ENCODE results near the gene FARP2.

FARP2 gene

DNA sequence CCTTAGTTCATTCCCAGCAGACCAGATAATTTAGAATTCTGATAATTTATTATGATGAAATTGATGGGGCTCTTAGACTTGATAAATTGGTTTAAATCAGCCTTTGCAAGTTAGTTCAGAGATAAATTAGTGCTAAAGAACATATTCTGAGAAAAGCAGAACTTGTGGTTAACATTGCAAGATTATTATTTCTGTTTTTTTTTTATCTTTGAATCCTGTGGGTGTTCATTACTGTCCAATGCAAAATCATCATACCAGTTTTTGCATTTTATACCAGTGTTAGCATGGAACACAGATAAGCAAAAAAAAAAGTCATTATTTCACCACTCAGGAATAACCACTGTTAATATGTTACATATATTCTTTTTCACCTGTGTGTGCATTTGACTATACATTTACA is 31.3 kb upstream of the FARP2 start:
- no peak for DNase-seq

DNA sequence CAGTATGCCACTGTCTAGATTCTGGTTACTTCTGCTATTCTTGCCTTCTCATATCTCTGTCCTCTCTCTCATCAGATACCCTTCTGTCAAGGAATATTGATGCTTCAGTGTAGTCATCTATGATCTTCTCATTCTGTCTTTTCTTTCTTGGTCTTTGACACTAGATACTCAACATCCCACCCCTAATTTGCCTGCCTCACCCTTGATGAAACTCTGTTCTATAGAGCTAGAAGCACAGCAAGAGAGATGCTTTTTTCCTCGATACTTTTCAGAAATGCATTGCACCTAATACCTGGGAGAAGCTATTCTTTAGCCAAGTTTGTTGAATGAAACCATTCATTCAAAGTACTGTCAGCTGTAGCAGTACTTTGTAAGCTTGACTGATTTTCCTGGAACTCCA is 30.8 kb upstream of the FARP2 start:
- DNase-seq = no peak

DNA sequence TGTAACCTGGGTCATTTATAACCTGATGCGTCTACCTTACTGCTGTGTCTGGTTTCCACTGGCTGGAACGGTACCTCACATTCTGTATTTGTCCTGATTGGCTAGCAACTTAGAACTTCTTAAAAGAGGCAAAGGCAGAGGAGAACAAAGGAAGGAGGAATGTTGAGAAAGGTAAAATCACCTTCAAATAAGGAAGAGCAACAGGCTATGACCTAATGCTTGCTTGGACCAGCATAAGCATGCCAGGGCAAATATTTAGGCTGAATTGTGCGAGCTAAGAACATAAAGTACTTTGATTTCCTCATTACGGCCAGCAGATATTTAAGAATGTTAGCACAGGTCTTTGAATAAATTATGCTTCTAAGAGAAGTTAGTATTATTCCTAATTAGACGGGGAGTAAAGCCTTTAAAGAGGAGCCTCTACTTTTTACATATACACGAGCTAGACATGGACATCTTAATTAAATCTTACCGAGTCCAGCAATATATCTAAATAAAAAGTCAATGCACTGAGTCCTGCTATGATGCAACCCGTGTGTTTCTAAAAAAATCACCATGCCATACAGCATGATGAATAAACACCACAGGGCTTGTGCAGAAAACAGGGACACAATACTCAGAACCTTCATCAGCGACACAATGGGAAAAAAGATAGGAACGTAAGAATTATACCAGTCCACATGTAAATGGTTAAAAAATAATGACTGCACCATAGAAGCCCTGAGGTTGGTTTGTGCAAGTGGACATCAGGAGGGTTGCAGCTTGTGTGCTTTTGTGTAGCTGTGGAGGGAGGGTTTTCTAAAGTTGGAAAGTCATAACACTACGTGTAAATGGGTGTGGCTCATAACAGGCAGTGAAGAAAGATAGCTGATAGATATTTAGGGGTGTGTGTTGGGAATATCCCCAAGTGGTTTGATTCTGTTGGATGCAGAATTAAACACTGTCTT is 26.1 kb upstream of the FARP2 start:
- DNase-seq = no peak

DNA sequence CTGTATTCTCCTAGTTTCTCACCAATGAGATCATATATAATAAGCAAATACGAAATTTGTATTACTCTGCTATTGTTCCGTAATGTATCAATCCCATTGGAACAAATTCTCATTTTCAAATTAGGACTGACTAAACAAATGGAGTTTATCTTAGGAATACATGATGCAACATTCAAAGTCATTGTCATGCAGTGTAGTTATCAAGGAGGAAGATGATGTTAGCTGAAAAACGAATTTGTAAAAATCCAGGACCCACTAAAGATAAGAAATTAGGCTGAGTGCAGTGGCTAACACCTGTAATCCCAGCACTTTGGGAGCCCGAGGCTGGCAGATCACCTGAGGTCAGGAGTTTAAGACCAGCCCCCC is 25.5 kb upstream of the FARP2 start:
- DNase-seq = no peak

DNA sequence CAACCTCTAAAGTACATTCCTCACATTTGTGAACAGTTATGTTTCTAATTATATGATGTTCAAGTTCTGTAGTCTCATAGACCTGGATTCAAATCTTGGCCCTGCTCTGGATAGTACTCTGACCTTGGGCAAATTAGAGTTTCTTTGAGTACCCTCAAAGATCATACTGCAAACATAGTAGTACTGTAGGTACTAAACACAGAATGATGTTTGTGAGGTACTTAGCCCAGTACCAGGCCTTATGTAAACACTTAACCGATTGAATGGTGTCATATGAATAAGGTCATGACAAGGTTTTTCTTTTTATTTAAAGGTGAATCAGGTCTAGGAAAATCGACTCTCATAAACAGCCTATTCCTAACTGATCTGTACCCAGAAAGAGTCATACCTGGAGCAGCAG is 21.3 kb upstream of the FARP2 start:
- DNase-seq = no peak

DNA sequence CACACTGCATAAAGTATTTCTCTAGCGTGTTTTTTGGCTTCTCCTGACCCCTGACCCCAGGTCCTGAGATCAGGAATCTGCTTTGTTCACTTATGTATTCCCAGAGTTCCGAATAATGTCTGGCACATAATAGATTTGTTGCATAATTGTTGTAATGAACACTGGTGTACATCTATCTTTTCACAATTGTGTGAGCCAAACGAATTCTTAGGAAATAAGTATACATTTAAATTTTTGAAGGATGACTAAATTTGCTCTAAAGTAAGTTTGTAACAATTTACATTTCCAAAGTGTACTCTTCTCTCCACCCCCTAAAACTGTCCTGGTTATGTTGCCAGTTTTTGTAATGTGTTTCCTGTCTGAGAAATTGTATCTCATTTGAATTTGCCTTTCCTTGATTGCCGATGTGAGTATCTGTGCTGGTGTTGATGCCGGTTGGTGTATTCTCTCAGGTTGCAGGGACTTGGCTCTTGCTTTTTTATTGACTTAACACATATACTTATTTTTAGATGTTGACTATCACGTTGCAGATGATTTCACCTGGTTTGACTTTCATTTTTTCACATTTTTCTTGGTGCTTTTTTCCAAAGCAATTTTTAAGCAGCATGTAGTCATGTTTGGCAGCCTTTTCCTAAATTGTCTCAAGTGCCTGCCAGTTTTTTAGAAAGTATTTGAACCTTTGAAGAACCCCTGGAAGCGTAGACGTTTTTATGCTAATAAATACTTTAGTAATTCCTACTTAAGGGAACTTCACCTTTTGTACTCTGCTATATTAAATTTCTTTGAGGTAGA is 16.1 kb upstream of the FARP2 start:
- no peak for DNase-seq

DNA sequence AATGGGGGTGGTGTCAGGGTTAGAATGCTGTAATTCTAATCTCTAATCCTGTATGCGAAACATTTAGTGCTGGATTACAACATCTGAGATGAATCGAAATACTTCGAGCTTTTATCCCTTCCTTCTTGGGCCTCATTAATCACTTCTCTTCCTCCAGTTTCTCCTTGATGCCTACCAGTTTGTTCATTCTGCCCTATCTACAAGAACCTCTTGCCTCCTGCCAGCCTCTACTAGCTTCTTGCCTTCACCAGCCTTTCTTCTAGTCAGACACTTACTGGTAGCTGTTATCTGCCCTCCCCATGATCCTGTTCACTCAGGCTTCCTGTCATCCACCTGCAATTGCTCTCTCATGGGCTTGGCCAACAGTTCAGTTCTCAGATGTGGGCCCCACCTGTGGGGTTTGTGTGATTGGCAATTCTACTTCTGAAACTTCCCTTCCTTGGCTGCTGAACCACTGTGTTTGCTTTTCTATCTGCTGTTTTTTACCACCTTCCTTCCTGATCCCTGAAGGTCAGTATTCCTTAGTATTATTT is 15.4 kb upstream of the FARP2 start:
- no peak for DNase-seq

DNA sequence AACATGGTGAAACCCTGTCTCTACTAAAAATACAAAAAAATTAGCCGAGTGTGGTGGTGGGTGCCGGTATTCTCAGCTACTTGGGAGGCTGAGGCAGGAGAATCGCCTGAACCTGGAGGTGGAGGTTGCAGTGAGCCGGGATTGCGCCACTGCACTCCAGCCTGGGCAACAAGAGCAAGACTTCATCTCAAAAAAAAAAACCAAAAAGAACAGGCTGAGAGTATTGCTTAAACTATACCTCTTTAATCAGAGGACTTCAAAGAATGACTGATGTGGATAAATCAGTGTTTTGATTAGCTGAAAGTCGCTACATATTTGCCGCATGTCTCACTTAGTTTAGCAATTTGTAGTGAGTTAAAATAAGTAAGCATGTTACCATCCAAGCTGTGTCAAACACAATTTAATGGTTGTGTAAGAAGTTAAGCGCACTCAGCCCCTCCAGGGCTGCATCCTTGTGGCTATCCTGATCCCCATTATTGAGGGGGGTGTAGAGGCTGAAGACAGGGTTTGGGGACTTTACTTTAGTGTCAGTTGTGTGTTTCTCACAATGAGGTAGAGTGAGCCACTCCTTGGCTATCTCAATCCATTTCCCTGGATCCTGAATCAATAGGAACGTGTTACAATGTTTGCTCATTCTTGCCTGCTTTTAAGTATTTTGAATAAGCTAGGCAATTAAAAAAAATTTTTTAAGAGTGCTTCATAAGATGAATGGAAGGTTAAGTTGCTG is 11.0 kb upstream of the FARP2 start:
- DNase-seq = no peak

DNA sequence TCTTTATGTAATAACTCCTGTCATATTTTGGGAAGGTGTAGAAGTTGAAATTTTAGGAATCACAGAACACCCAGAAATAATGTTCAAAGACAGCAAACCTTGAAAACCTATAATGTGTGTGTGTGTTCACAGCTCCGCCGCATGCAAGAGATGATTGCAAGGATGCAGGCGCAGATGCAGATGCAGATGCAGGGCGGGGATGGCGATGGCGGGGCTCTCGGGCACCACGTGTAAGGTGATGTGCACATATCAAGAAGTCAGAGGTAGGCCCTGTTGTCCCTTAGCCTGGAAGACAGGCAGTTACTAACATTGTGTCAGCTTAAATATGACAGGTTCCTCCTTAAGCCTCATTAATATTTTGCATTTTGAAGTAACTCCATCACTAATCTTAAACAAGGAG is 6.1 kb upstream of the FARP2 start:
- no peak for DNase-seq

DNA sequence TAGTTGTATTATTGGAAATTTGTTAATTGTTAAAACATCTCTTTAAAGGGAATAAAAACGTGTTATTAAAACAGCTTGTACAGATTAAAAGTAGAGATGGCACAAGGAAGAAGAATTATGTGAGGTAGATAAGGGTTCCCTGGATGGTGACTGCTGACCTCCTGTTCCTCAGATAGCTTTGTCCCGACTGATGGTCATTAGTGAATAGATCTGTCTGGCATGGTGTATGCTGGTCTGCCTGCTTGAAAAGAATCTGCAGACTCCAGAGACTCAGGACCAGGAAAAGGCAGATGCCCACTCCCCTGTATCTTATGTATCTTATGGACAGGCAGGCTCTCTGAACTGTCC is 5.6 kb upstream of the FARP2 start:
- DNase-seq = no peak

DNA sequence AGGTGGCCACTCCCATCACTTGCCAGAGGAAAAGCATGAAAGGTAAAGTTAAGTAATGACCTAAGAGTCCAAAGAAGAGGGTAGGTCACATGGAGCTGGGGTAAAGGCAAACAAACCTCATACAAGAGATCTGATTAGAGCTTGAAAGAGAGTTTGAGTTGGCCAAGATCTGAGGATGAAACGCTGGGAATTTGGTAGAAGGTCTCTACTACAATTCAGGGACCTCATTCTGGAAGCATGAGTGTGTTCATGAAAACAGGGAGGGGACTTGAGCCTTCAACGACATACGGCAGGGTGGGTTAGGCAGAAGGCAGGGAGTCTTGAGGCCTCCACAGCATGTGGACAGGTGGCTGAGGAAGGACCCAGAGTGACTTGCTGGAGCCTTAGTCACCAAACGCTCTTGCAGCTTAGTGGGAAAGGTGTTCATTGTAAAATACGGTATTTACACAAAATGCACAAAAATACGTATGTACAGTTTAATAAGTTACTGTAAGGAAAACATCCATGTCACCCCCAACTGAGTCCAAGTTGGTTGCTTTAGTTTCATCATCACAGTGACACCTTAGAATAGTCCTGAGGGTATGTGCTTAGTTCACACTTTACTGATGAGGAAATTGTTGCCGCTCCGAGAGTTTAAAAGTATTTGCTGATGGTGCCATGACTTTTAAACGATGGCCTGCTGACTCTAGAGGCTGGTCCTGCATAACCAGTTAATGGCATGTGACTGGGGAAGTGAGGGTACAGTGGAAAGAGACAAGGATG is 5.0 kb upstream of the FARP2 start:
- DNase-seq = no peak

DNA sequence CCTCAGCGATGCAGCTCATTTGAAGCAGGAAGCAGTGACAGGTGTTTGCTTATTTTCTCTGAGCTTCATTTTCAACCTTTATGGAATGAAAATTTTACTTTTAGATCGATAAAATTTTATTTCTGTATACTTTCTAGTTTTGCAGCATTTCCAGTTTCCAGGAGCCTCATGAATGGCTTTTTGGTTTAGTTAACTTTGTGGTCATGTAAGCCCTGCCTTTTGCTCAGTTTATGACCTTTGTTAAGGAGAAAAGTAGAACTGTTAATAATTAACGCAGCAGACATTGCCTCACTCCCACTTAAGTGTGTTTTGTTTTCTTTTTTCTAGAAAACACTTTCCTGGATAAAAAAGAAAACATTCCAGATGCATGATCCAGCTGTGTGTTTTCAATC is 4.4 kb upstream of the FARP2 start:
- DNase-seq = no peak

DNA sequence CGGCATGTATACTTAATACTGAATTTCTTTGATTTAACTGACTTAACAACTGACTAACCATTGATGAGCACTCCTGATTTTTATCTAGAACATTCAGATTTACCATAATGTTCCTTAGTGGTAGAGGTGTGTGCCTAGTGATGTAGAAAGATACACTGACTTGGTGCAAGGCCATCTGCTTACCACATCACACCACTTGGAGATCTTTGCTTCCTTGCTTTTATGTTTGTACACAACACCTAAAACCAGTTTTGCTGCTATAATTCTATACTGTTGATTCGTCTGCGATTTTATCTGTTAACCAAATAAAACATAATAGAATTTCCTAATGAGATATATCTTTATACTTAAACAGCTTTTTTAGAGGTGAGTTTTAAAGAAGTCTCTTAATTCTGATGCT is 3.9 kb upstream of the FARP2 start:
- no peak for DNase-seq

DNA sequence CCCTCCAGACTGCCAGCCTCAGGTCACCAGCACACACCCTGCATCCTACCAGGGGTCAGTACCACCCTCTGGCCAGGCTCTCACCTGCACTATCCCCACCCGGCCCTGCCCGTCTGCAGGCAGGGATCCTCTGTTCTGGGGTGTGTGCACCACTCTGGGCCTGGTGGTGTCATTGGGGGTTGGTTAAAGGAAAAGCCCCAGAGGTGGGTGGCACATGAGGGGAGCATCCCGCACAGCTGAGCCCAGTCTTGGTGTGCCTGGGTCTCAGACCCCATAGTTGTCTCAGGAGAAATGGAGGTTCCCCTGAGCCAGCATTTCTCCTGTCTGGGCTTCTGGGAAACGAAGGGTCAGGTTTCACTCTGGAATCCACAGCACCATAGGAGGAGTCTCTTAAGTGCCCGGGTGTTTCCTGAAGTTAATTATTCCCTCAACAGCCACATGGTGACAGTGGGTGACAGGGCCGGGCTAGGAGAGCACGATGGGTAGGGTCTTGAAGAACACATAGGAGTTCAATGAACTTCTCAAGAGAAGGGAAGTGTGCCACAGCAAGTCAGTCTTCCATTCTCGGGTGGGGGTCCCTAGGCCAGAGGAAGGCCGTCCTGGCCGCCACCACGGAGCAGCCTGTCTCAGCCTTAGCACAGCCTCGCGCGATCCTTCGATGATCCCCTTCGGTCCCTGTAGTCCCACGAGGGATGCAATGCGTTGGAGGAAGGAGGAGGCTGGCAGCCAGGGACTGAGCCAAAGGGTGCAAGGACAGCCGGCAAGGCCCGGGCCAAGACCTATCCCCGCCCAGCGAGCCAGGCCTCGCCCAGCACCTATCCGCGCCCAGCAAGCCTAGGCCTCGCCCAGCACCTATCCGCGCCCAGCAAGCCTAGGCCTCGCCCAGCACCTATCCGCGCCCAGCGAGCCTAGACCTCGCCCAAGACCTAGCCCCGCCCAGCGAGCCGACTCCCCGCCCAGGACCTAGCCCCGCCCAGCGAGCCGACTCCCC is 1.1 kb upstream of the FARP2 start:
- DNase-seq = peak; percentile 49

DNA sequence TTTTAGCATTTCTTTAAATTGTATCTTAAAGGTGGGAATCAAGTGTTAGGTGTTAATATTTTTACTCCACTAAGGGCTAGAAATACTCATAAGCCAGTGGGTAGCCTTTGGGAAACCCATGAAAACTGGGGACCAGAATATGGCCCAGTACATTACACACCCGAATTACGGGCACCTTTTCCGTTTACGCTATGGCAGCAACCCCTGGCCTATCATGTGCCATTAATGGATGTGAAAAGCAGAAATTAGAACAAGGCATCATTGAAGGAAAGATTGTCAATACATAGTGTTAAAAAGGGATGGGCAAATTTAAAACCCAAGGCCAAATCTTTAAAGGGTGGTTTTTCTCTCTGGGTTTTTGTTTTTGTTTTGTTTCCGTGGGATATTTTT is 781 bp downstream of the FARP2 start:
- no peak for DNase-seq

DNA sequence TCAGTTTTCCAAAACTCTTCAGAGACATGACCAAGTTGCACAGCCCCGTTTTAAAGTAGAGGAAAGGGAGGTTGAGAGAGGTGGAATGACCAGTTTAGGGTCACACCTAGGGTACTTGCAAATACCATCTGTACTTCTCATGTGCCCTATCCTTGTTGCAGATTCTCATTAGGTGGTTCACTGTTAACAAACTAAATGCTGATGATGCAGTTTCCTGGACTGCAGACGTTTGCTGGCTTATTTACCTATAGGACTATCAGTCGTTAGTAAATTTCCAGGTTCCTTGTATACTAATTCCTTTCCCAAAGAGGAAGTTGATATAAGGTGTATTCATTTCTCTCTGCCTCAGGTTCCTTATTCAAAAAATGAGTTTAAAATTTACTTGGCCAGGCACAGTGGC is 1.4 kb downstream of the FARP2 start:
- DNase-seq = no peak

DNA sequence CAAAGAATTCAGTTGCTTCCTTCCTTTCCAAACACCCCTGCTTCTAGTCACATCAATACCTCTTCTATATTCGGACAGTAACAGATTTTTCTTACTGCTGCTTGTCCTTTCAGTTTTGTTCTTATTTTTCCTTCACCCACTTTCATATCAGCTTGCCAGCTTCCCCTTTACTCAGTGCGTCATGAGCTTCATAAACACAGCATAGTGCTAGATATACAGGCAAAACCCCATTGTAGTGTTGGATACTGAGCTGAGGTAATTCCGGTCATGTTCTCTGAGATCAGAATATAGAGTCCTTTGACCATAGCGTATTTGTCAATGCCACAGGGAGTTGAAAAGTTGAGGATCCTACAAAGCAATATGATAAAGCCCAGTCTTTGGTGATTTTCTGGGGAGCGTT is 2.4 kb downstream of the FARP2 start:
- no peak for DNase-seq

DNA sequence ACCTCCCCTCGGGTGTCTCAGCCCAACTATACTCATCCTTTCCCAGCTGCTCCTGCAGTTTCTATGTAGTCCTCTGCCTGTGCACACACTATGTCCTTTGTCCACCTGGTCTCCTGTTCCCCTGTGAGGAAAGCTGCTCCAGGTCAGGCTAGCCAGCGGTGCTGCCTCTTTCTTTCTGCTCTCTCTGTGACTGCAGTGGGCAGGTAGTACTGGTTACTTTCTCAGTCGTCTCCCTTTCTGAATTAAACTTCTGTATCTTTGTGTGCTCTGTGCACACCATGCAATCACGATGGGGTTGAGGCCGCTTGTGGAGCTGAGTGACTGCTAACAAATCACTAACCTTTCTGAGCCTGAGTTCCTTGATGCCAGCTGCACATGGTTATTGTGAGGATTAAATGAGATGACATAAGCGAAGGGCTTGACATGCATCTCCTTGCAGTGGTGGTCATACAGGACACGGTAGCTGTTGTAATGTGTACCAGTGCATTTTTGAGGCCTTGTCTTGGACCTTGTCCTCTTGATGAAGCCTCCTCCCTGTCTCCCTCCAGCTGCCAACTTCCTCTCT is 3.5 kb downstream of the FARP2 start:
- DNase-seq = no peak

DNA sequence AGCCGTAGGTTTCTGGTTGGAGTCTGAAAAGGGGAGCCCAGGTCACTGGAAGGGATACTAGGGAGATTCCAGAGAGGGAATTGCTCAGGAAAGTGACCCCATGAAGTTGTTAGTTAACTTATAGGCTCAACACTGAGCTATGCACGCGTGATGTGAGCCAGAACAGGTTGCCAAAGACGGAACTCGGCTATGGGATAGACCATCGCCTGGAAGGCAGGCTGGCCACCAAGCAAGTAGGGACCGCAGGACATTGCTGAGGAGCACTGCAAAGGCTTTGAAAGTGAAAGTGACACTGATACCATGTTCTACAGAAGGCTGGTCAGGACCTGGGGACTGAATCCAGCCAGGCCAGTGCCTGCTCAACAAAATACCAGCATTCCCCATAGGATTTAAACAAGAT is 7.3 kb downstream of the FARP2 start:
- no peak for DNase-seq

DNA sequence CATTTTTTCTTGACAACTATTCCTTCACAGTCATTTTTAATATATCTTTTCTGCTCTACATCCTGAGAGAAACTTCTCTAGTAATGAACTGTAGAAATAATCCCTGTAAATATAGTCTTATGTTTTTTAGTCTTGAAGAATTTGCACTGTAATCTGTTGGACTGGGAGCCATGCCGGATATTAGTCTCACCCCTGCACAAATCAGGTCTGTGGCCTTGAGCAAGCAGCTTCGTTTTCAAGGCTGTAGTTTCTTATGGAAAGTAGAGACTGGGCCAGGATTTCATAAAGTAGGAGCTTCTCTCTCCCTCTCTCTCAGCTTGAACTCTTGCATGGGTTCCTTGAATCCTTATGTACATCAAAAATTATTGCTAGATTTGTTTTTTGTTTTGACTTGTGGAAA is 8.7 kb downstream of the FARP2 start:
- DNase-seq = no peak

DNA sequence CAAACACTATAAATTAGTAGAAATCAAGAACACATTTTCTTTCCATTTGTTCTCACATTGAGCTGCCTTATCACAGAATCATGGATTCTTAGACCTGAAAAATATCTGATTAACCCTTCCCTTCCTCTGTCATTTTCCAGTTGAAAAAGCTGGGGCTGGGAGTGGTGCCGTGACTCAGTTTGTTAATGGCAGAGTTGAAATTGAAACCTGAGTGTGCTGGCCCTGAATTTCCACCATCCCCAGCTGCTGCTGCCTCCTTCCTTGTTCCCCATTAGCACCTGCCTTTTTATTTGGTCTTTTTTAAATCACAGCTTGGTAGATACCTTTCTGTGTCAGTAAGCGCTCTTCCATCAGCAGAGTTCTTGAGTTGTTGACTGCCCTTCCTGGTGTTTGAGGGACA is 10.6 kb downstream of the FARP2 start:
- no peak for DNase-seq

Data from activated gamma-delta T cell treated with Interleukin-2 at 50 U/mL for 16 hours (primary cell).